OCI-LY1 (cell line): ENCODE results near the gene RPL12.

Source experiments
- H2AFZ ChIP-seq: fragments of 200-600 bp; sonication (generic), shearing (Covaris generic); 2 replicates; pipeline ENCODE4 v1.6.0; 2014; ENCODE audit warnings: antibody characterized with exemption, mild to moderate bottlenecking, low read length
- H3F3A ChIP-seq: fragments of 200-600 bp; sonication (generic), shearing (Covaris generic); 2 replicates; pipeline ENCODE4 v1.6.0; 2014; ENCODE audit warnings: mild to moderate bottlenecking, antibody characterized with exemption, low read length, moderate library complexity; ENCODE audit not compliant: insufficient read depth
- H3K27ac ChIP-seq: fragments of 200-600 bp; sonication (generic); 2 replicates; pipeline ENCODE4 v1.5.1; 2014; ENCODE audit warnings: low read length, mixed run types, mild to moderate bottlenecking, low read depth; ENCODE audit not compliant: poor library complexity, severe bottlenecking
- H3K27me3 ChIP-seq: fragments of 200-600 bp; sonication (generic); 2 replicates; pipeline ENCODE4 v1.6.0; 2014; ENCODE audit warnings: antibody characterized with exemption, mild to moderate bottlenecking, low read length, moderate library complexity; ENCODE audit not compliant: insufficient read depth
- H3K36me3 ChIP-seq: fragments of 200-600 bp; sonication (generic); 2 replicates; pipeline ENCODE4 v1.6.1; 2014; ENCODE audit warnings: mild to moderate bottlenecking, antibody characterized with exemption, low read length, moderate library complexity, mixed read lengths; ENCODE audit not compliant: insufficient read depth
- H3K4me1 ChIP-seq: fragments of 200-600 bp; sonication (generic); 2 replicates; pipeline ENCODE4 v1.5.1; 2014; ENCODE audit warnings: mild to moderate bottlenecking, low read length, moderate library complexity; ENCODE audit not compliant: insufficient read depth, severe bottlenecking
- H3K4me2 ChIP-seq: fragments of 200-600 bp; sonication (generic), shearing (Covaris generic); 2 replicates; pipeline ENCODE4 v1.6.1; 2014; ENCODE audit warnings: low read length
- H3K4me3 ChIP-seq: fragments of 200-600 bp; sonication (generic); 2 replicates; pipeline ENCODE4 v1.5.1; 2014; ENCODE audit warnings: low read length, low read depth, mild to moderate bottlenecking, mixed read lengths; ENCODE audit not compliant: poor library complexity, severe bottlenecking
- H3K79me2 ChIP-seq: fragments of 200-600 bp; shearing (Covaris generic); 2 replicates; pipeline ENCODE4 v1.6.1; 2016; ENCODE audit warnings: mixed run types, low read length, mixed read lengths; ENCODE audit not compliant: insufficient read depth
- H3K9ac ChIP-seq: fragments of 200-600 bp; sonication (generic), shearing (Covaris generic); 2 replicates; pipeline ENCODE4 v1.6.1; 2014; ENCODE audit warnings: mild to moderate bottlenecking, low read length, mixed read lengths
- H3K9me2 ChIP-seq: fragments of 200-600 bp; sonication (generic), shearing (Covaris generic); 2 replicates; pipeline ENCODE4 v1.6.1; 2014; ENCODE audit warnings: low read depth, mild to moderate bottlenecking, low read length, mixed read lengths
- H3K9me3 ChIP-seq: fragments of 200-600 bp; shearing (Covaris generic); 2 replicates; pipeline ENCODE4 v1.6.1; 2014; ENCODE audit warnings: low read length, mixed read lengths
- H4K20me1 ChIP-seq: fragments of 200-600 bp; sonication (generic), shearing (Covaris generic); 2 replicates; pipeline ENCODE4 v1.6.0; 2016; ENCODE audit warnings: mild to moderate bottlenecking, low read length; ENCODE audit not compliant: insufficient read depth
- CTCF ChIP-seq: fragments of 200-600 bp; sonication (generic), shearing (Covaris generic); IDR thresholded peaks from 2 replicates; pipeline ENCODE4 v1.5.1; 2017; ENCODE audit warnings: mild to moderate bottlenecking, antibody characterized with exemption, low read length, moderate library complexity, mixed read lengths
- EZH2 ChIP-seq: fragments of 200-600 bp; sonication (generic), shearing (Covaris generic); IDR thresholded peaks from 2 replicates; pipeline ENCODE4 v1.8.0; 2017; ENCODE audit warnings: borderline replicate concordance, mixed run types, mild to moderate bottlenecking, antibody characterized with exemption, low read length, moderate library complexity, mixed read lengths

RPL12 gene

GRCh38 chr9:127491516-127491915 lies 40.3 kb upstream of the RPL12 start:
- Histone ChIP-seq H3K9me2 (no peaks in the 10 kb centered on the region), H3K4me1 (no peaks in the 10 kb centered on the region), H3K79me2 (no peaks in the 10 kb centered on the region), H3K27me3 (no peaks in the 10 kb centered on the region), H3F3A (no peaks in the 10 kb centered on the region), H3K36me3 (peaks cover 23% of the 10 kb centered on the region; the same call in 1 of the 2 replicates), H4K20me1 (no peaks in the 10 kb centered on the region), H3K9ac (no peak overlapping the region), H3K27ac (no peak overlapping the region), H2AFZ (no peak overlapping the region), H3K9me3 (no peaks in the 10 kb centered on the region), H3K4me2 (no peak overlapping the region), H3K4me3 (no peak overlapping the region)
- TF ChIP-seq CTCF (no peak), EZH2 (no peak)

GRCh38 chr9:127490535-127491230 lies 39.5 kb upstream of the RPL12 start:
- H3K27ac ChIP-seq: no peak overlapping the region
- no peak overlapping the region for H3K9ac ChIP-seq
- no peaks in the 10 kb centered on the region for H4K20me1 ChIP-seq

GRCh38 chr9:127489471-127490115 lies 38.4 kb upstream of the RPL12 start:
- Histone ChIP-seq H4K20me1 (no peaks in the 10 kb centered on the region), H3K79me2 (no peaks in the 10 kb centered on the region), H3K4me1 (no peaks in the 10 kb centered on the region), H3K9me3 (no peaks in the 10 kb centered on the region), H3K36me3 (peaks cover 22% of the 10 kb centered on the region; the same call in 1 of the 2 replicates), H3K4me2 (no peak overlapping the region), H3K9me2 (no peaks in the 10 kb centered on the region), H3K4me3 (no peak overlapping the region), H3K27ac (no peak overlapping the region), H3K9ac (no peak overlapping the region), H2AFZ (no peak overlapping the region), H3K27me3 (no peaks in the 10 kb centered on the region), H3F3A (no peaks in the 10 kb centered on the region)
- TF ChIP-seq CTCF: no peak
- no peak for TF ChIP-seq EZH2

More at GRCh38 chr9:127490535-127491230, 39.5 kb upstream of the RPL12 start:
- H3K4me1 ChIP-seq: no peaks in the 10 kb centered on the region
- H3K4me2 ChIP-seq: no peak overlapping the region
- H2AFZ ChIP-seq: no peak overlapping the region
- H3K36me3 ChIP-seq: peaks cover 21% of the 10 kb centered on the region; the same call in 1 of the 2 replicates
- H3K9me2 ChIP-seq: no peaks in the 10 kb centered on the region
- H3K4me3 ChIP-seq: no peak overlapping the region
- no peaks in the 10 kb centered on the region for H3K9me3 ChIP-seq
- H3K79me2 ChIP-seq: no peaks in the 10 kb centered on the region
- H3F3A ChIP-seq: no peaks in the 10 kb centered on the region
- TF ChIP-seq CTCF: no peak
- TF ChIP-seq EZH2: no peak
- no peaks in the 10 kb centered on the region for H3K27me3 ChIP-seq
